Muscle layer of duodenum (tissue), 2 donors: ENCODE measurements around the gene MATN1.
A peak's percentile ranks its signal among the peaks of the same experiment; 100 is the strongest.

ENCODE experiments used
- H3K27ac ChIP-seq: one replicate; pipeline ENCODE4 v1.7.0; 2013; ENCODE audit warnings: mild to moderate bottlenecking, low read length
- H3K27me3 ChIP-seq: one replicate; pipeline ENCODE4 v1.7.0; 2013; ENCODE audit warnings: low read depth, mild to moderate bottlenecking, control low read depth, low read length
- H3K36me3 ChIP-seq, 2 donors: one replicate each; pipeline ENCODE4 v1.7.0; 2013; ENCODE audit warnings: low read length in 2 of 2, control low read depth in 1 of 2, mild to moderate bottlenecking in 1 of 2; ENCODE audit not compliant: insufficient read depth in 2 of 2, control insufficient read depth in 1 of 2
- H3K4me1 ChIP-seq, 2 donors: one replicate each; pipeline ENCODE4 v1.7.0; 2013; ENCODE audit warnings: low read length in 2 of 2, mild to moderate bottlenecking in 2 of 2, control low read depth in 1 of 2, moderate library complexity in 1 of 2; ENCODE audit not compliant: insufficient read depth in 2 of 2, control insufficient read depth in 1 of 2
- H3K4me3 ChIP-seq, 2 donors: one replicate each; pipeline ENCODE4 v1.7.0; 2013; ENCODE audit warnings: low read length in 2 of 2, low read depth in 1 of 2, mild to moderate bottlenecking in 1 of 2
- H3K9me3 ChIP-seq, 2 donors: one replicate each; pipeline ENCODE4 v1.7.0; 2013; ENCODE audit warnings: low read length in 2 of 2, control low read depth in 1 of 2, mild to moderate bottlenecking in 1 of 2; ENCODE audit not compliant: control insufficient read depth in 1 of 2
- donor health status: healthy.

Gene MATN1

DNA sequence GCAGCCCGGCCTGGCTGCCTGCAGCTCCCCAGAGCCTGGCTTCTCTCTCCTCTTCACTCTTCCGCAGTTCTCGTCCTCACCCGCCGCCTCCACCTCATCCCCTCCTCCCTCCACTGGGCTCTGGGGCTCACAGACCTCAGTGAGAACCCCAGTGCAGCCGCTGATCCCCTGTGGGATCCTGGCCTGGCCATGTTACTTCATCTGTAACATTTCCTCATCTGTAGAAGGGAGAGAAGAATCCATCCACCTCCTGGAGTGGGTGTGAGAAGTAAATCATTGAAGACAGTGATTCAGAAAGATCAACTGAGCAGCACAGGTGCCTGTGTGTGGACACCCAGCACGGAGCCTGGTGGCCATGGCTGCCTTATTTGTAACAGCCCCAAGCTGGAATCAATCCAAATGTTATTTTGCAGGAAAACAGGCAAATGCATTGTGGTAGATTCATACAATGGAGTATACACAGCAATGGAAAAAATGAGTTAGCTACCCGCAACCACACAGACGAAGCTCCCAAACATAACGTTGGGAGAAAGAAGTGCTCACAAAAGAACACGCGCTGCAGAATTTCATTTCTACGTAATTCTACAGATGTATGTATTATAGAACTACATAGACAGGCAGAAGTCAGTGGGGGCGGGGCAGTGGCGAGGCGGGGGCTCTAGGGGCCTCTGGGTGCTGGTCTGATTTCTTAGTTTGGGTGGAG is 25.5 kb upstream of the MATN1 start:
- H3K4me3 ChIP-seq: no peak overlapping the region
- no peaks in the 10 kb centered on the region for H3K9me3 ChIP-seq
- H3K36me3 ChIP-seq: no peaks in the 10 kb centered on the region
- peak overlapping the region; percentile 23 for H3K27ac ChIP-seq
- H3K27me3 ChIP-seq: no peaks in the 10 kb centered on the region
- peaks cover 5 to 18% of the 10 kb centered on the region in 2 donors for H3K4me1 ChIP-seq

DNA sequence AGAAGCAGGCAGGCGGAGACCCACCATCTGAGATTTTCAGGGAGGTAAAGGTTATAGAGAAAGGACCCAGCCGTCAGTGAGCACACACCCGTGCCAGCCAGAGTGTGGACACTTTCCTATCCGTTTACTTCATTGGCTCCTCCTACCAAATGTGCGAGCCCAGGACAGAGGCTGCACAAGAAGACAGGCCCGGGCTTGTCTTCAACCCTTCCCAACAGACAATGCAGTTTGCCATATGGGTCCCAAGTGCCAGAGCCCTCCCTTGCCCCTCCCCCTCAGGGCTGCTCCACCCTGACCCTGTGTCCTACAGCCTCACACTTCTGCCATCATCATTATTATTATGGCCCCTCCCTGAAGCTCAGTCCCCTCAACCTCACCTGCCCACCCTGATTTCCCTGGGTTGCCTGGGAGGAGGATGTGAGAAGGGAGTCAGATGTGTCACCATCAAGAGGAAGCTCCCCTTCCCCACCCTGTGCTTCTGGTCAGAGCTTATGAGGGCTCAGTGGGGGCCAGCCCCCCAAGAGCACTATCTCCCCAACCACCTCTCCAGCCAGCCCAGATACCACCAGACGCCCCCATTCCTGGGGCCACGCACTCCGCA is 24.8 kb upstream of the MATN1 start:
- no peaks in the 10 kb centered on the region for H3K9me3 ChIP-seq
- H3K27me3 ChIP-seq: no peaks in the 10 kb centered on the region
- no peak overlapping the region for H3K4me3 ChIP-seq
- H3K27ac ChIP-seq: no peak overlapping the region
- H3K36me3 ChIP-seq: no peaks in the 10 kb centered on the region
- peaks cover 5 to 18% of the 10 kb centered on the region in 2 donors for H3K4me1 ChIP-seq

DNA sequence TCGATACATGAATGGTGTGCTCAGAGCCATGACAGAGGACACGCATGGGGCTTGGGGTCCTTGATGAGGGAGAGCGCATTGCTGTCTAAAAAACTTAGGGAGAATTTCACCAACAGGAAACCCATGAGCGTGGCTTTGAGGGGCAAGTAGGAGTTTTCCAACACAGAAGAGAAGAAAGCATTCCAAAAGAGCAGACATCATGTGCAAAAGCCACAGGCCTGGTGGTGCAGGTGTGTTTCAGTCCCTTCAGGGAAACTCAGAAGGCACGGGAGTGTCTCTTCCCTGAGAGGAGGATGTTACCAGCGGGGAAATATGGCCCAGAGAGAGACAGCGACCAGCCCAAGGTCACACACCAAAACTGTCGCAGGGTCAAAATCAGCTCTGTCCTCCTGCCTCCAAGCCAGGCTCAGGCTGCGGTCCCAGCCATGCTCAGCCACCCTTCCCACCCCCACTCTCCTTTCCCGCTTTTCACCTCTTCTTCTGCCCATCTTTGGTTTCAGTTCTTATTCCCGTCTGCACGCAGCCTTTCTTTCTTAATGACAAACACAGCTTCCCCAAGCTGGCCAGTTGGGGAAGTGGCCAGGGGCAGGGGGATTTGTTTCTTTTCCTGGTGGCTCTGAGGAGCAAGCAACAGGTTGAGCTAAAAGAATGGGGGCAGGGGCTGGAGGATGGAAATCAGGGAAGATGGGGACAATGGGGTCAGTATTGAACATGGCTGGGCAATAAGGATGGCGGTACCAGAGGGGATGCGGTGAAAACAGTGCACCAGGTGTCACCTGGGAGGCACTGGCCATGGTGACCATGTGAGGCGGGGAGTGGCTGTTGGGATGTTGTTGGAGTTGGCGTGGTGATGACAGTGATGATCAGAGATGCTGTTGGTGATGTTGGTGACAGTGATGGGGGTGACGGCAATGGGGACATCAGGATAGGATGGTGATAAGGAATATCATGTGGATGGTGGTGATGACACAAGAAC is 23.9 kb upstream of the MATN1 start:
- no peaks in the 10 kb centered on the region for H3K27me3 ChIP-seq
- H3K36me3 ChIP-seq: no peaks in the 10 kb centered on the region
- no peak overlapping the region for H3K4me3 ChIP-seq
- H3K27ac ChIP-seq: no peak overlapping the region
- peaks cover 5 to 18% of the 10 kb centered on the region in 2 donors for H3K4me1 ChIP-seq
- H3K9me3 ChIP-seq: no peaks in the 10 kb centered on the region

DNA sequence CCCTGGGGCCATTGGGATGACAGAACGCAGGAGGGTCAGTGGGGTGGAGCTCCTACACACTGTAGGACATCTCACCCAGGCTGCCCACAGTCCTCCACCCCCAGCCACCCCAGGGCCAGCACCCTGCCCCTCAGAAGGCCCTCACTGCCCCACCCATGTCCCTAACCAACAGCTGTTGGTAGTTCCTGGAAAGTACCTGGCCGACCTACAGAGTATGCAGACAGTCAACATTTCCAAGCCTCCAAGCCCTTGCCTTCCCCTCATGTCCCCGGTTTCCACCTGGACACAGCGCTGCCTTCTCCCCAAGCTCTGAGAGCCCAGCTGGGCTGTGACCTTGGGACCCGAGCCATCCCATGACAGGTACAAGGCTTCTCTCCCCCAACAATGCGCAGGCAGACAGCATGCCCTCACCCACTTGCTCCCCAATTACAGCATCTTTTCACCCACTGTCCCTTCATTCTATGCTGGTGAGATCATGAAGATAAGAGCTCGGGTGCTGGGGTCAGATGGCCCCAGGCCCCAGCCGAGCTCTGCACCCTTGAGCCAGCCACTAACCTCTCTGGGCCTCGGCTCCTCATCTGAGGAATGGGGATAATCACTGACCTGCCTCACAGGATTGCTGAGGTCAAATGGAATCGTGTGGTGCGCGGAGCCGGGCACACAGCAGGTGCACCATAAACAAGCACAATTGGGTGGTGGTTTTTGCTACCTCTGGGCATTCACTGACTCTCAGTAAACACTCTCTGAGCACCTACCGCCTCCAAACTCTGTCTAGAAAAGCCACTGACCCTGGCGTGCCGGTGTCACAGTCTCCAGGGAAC is 23.0 kb upstream of the MATN1 start:
- no peak overlapping the region for H3K4me3 ChIP-seq
- H3K27ac ChIP-seq: no peak overlapping the region
- H3K9me3 ChIP-seq: no peaks in the 10 kb centered on the region
- H3K27me3 ChIP-seq: no peaks in the 10 kb centered on the region
- H3K4me1 ChIP-seq: peaks cover 5 to 18% of the 10 kb centered on the region in 2 donors
- H3K36me3 ChIP-seq: no peaks in the 10 kb centered on the region

DNA sequence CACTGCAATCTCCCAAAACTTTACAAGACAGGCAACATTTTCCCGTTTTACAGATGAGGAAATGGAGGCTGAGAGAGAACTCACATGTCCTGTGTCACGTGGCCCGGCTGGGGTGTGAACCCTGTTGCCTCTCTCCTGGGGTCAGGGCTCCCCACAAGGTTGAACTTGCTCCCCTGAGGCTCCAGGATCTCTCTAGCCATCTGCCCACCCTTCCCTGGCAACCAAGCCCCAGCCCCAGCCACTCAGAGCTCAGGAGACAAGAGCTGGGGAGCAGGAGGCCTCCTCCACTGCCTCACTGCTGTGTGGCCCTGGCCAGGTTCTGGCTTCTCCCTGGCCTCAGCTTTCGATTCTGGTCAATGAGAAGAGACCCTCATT is 22.4 kb upstream of the MATN1 start:
- peak overlapping the region; percentile 23 for H3K27ac ChIP-seq

DNA sequence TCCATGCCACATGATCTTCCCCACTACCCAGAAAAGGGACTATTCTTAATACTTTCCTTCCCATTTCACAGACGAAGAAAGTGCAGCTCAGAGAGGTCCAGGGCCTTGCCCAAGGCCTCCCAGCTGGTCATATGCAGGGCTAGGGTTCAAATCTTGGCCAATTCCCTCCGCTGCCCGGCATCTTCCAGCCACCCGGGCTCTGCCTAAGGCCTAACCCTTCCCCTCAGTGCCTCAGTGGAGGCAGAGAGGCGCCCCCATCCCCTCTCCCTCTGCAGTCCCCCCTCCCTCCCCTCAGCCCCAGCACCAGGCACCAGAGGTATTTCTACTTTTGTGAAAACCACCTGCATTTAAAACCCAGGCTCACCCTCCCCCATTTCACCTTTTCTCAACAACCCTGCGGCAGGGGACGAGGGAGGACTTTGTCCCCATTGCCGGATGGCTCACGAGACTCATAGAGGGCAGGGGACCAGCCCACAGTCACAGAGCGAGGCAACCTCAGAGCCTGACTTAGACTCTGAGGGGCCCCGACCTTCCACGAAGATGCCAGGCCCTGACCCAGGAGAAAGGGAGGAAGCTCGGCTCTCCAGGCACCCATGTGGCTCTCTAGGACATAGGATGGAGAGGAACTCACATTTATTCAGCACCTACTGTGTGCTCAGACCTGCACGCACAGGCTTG is 21.9 kb upstream of the MATN1 start:
- Histone ChIP-seq H3K4me1 (peaks cover 5 to 11% of the 10 kb centered on the region in 2 donors), H3K4me3 (no peak overlapping the region), H3K27ac (peak overlapping the region; percentile 23), H3K9me3 (no peaks in the 10 kb centered on the region), H3K27me3 (no peaks in the 10 kb centered on the region), H3K36me3 (no peaks in the 10 kb centered on the region)

More for the DNA sequence above, 22.4 kb upstream of the MATN1 start:
- Histone ChIP-seq H3K27me3 (no peaks in the 10 kb centered on the region), H3K9me3 (no peaks in the 10 kb centered on the region), H3K4me3 (no peak overlapping the region), H3K4me1 (peaks cover 5 to 14% of the 10 kb centered on the region in 2 donors), H3K36me3 (no peaks in the 10 kb centered on the region)

DNA sequence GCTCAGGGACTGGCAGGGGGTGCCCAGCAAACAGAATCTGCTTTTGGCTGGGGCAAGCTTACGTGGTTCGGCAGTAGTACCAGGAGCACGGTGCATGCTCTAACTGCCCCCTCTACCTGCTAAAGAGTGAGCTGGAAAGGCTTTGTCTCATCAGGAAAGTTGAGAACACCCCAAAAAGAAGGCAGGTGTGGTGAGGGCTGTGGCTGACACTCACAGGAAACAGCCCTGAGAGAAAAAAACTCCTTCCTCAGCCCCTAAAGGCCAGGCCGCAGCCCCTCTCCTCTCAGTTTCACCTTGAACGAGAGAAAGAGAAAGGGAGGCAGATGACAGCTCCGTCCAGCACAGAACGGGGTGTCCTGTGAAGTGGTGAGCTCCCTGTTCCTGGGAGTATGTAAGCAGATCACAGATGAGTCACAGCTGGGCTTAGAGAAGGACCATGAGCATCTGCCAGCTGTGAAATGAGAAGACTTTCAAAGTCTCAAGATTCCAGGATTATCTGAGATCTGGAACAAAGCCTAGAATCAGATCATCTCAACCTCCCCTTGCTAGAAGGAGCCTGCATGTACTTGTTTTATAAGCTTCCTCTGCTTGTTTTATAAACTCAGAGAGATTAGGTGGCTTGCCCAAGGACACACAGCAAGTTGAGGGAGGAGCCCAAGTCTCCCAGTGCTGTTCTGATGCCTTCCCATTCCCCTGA is 20.8 kb upstream of the MATN1 start:
- no peaks in the 10 kb centered on the region for H3K9me3 ChIP-seq
- H3K36me3 ChIP-seq: no peaks in the 10 kb centered on the region
- peaks cover 5 to 11% of the 10 kb centered on the region in 2 donors for H3K4me1 ChIP-seq
- peak overlapping the region; percentile 19 for H3K27ac ChIP-seq
- no peaks in the 10 kb centered on the region for H3K27me3 ChIP-seq
- H3K4me3 ChIP-seq: no peak overlapping the region

DNA sequence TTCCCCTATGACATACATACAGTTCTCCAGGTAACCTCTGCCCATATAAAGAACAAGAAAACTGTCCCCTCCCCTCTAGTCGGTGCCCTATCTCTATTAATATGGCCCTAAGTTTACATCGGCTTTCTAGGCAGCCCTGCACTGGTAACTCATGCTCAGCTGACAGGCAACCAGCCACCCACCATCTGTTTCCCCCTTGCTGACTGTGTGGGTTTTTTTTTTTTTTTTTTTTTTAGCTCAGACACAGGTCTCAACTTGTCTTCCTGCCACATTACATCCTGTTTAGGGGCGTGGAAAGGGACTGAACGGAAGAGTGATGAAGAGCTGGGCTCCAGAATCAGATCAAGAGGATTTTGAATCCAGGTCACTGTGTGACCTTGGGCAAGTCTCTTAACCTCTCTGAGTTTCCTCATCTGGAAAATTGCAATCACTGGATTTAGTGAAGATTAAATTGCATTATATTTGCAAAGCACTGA is 20.2 kb upstream of the MATN1 start:
- Histone ChIP-seq H3K4me3 (no peak overlapping the region), H3K4me1 (peaks cover 5 to 7% of the 10 kb centered on the region in 2 donors), H3K27ac (no peak overlapping the region)

DNA sequence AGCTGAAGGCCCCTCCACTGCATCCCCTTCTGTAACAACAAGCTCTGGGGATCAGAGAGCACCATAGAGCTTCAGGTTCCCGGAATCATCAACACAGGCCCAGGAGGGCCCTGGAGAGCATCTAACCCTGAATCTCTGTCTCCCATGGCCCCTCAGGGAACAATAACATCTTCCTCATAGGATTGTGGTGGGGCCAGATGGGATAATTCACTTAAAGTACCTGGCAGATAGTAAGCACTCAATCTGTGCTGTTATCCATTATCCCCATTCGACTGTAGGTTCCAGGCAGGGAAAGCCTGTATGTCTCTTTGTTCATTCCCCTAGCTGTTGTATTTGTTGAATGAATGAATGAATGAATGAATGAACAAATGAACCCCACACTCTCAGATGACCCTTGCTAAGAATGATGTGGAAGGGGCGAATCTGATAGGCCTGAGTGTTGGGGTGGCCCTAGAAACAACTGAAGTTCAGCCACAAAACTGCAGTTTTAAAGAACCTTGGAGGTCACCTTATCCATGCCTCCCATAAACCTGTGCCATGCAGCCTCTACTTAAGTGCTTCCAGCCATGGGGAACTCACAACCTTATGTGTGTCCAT is 19.7 kb upstream of the MATN1 start:
- Histone ChIP-seq H3K27me3 (no peaks in the 10 kb centered on the region), H3K9me3 (no peaks in the 10 kb centered on the region), H3K4me3 (no peak overlapping the region), H3K4me1 (peaks cover 1% of the 10 kb centered on the region in 2 donors), H3K36me3 (peaks cover 0 to 10% of the 10 kb centered on the region in 2 donors), H3K27ac (no peak overlapping the region)

More for the DNA sequence above, 20.2 kb upstream of the MATN1 start:
- peaks cover 0 to 5% of the 10 kb centered on the region in 2 donors for H3K36me3 ChIP-seq
- H3K27me3 ChIP-seq: no peaks in the 10 kb centered on the region
- H3K9me3 ChIP-seq: no peaks in the 10 kb centered on the region
